Psoas muscle (tissue), 8 donors: ENCODE measurements around the gene ORAI3. TPM values are rescaled to one million over a fixed set of nuclear protein-coding genes. Genes with fewer than 3 reads are reported as not detected.

Source experiments
- ATAC-seq, 4 donors: fragments of 200-7000 bp; cut with Tn5 transposase; one replicate each; pipeline ENCODE4 v1.9.1; 2020; ENCODE audit warnings: moderate library complexity in 3 of 4, mild to moderate bottlenecking in 2 of 4
- DNase-seq, 2 donors: peaks; one replicate each; pipeline ENCODE4 v3.0.0-alpha.2; 2020
- H3K27ac ChIP-seq: fragments of 200-600 bp; one replicate; pipeline ENCODE4 v1.8.0; 2022
- H3K27me3 ChIP-seq, 3 donors: fragments of 200-600 bp in 1 of 3; one replicate each; pipeline versions ENCODE4 v1.6.1 to v1.8.0; 2013 to 2022; ENCODE audit warnings: low read length in 2 of 3, mild to moderate bottlenecking in 2 of 3, moderate library complexity in 1 of 3; ENCODE audit not compliant: insufficient read depth in 3 of 3
- H3K36me3 ChIP-seq, 2 donors: fragments of 200-600 bp in 1 of 2; one replicate each; pipeline versions ENCODE4 v1.6.1 to v1.8.0; 2013 to 2022; ENCODE audit warnings: low read depth in 1 of 2, mild to moderate bottlenecking in 1 of 2, moderate library complexity in 1 of 2; ENCODE audit not compliant: insufficient read depth in 1 of 2
- H3K4me1 ChIP-seq: fragments of 200-600 bp; one replicate; pipeline ENCODE4 v1.8.0; 2022
- H3K4me3 ChIP-seq: fragments of 200-600 bp; one replicate; pipeline ENCODE4 v1.8.0; 2022; ENCODE audit warnings: mild to moderate bottlenecking
- H3K9me3 ChIP-seq: fragments of 200-600 bp; one replicate; pipeline ENCODE4 v1.8.0; 2022
- WGBS, 3 donors: extraction: QIAGEN DNeasy Blood & Tissue Kit; methylation state at CpG; one replicate each; pipeline versions ENCODE4 v1.1.6 to v1.1.7; 2013; 5-methylcytosine and 5-hydroxymethylcytosine counted together
- intact Hi-C, 2 donors: fragments of 100-400 bp; cut with DNase I; formaldehyde crosslinking; loops; one replicate each; pipeline versions ENCODE4 v1.11.0 to v1.14.2; 2022
- polyA plus RNA-seq, 3 donors: library from polyadenylated mRNA; stranded (reverse); fragments of 200-250 nt; gene quantifications; one replicate each; pipeline ENCODE4 v1.2.3, GENCODE V29; 2013
- total RNA-seq, 4 donors: library from RNA; stranded (reverse); fragmentation: NEBNext Ultra II Directional in 2 of 4; extraction: Animal tissue kit (Norgen Biotek cat#: 25700) in 2 of 4; gene quantifications; one replicate each; pipeline versions ENCODE4 v1.2.1 to v1.2.4, GENCODE V29; 2021 to 2023
- TF ChIP-seq, protein P1 (sequence below): fragments of 200-600 bp; IDR thresholded peaks from one replicate; pipeline ENCODE4 v1.8.0; 2022; ENCODE audit warnings: antibody characterized with exemption
- donor health status: healthy with polysubstance abuse.
- donor health status: DM: no; HTN: no; CAD: no; lungs with moderate emphysema.
- donor health status: Bipolar disorder and iron deficiency.
- donor health status: healthy.
- donor health status: DM: yes; HTN: yes; CAD: no.
- donor health status: DM: no; HTN: no; CAD: no.
- donor health status: DM: no; HTN: no; CAD: no.
- donor health status: DM: yes; HTN: yes; CAD: no.

ORAI3 gene
- total and polyA plus RNA-seq, 7 donors = 3.5 to 6.0 (median 5.2) TPM

DNA sequence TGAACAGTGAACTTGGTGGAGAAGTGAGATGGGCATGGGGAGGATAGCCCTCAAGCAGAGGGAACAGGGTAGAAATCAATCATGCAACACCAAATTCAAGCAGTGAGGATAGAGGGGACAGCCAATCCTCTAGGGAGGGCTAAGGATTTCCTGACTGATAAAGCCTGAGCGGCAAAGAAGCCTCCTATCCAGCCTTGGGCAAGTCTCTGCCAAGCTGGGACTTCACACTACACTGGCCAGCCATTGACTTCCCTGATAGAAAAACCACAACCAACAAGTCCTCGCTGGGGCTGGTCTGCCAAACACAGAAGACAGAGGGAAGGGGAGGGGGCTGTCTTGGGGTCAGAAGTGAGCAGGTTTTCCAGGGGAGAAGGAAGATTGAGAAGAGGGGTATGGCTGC is 28.0 kb upstream of the ORAI3 start:
- H3K27me3 ChIP-seq = no peaks in the 10 kb centered on the region
- intact Hi-C loops = loop anchor here (1.0 kb wide), 1 partner anchor 76 kb away; no protein-coding TSS in a partner anchor
- ATAC-seq = no peak

DNA sequence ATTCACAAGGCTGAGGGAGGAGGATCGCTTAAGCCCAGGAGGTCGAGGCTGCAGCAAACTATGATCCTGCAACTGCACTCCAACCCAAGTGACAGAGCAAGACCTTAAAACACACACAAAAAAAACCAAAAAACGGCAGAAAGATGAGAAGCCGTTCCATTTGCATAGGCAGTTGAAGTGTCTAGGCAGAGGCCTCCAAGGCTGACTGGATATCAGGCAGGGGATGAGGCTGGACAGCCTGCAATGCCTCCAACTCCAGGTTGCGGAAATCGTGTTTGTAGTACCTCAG is 27.5 kb upstream of the ORAI3 start:
- Histone ChIP-seq H3K4me1 (peaks cover 7% of the 10 kb centered on the region), H3K27me3 (no peaks in the 10 kb centered on the region), H3K27ac (peak overlapping the region; percentile 86), H3K4me3 (peak overlapping the region; percentile 81), H3K36me3 (no peaks in the 10 kb centered on the region), H3K9me3 (no peaks in the 10 kb centered on the region)
- DNase-seq (no peak), ATAC-seq (no peak)
- TF ChIP-seq, protein P1, sequence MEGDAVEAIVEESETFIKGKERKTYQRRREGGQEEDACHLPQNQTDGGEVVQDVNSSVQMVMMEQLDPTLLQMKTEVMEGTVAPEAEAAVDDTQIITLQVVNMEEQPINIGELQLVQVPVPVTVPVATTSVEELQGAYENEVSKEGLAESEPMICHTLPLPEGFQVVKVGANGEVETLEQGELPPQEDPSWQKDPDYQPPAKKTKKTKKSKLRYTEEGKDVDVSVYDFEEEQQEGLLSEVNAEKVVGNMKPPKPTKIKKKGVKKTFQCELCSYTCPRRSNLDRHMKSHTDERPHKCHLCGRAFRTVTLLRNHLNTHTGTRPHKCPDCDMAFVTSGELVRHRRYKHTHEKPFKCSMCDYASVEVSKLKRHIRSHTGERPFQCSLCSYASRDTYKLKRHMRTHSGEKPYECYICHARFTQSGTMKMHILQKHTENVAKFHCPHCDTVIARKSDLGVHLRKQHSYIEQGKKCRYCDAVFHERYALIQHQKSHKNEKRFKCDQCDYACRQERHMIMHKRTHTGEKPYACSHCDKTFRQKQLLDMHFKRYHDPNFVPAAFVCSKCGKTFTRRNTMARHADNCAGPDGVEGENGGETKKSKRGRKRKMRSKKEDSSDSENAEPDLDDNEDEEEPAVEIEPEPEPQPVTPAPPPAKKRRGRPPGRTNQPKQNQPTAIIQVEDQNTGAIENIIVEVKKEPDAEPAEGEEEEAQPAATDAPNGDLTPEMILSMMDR = no peak
- WGBS, 3 donors = 23 to 28% (median 25%) methylated on average over 6 of the region's 6 CpGs
- intact Hi-C loops = loop anchor here (1.0 kb wide), 1 partner anchor 76 kb away; no protein-coding TSS in a partner anchor

More for the DNA sequence above, 28.0 kb upstream of the ORAI3 start:
- Histone ChIP-seq H3K9me3 (no peaks in the 10 kb centered on the region), H3K4me3 (no peak overlapping the region), H3K36me3 (no peaks in the 10 kb centered on the region), H3K27ac (no peak overlapping the region), H3K4me1 (peaks cover 7% of the 10 kb centered on the region)
- WGBS, 3 donors = 63 to 74% (median 67%) methylated on average over 2 of the region's 2 CpGs
- no peak for DNase-seq
- TF ChIP-seq, protein P1 = no peak

DNA sequence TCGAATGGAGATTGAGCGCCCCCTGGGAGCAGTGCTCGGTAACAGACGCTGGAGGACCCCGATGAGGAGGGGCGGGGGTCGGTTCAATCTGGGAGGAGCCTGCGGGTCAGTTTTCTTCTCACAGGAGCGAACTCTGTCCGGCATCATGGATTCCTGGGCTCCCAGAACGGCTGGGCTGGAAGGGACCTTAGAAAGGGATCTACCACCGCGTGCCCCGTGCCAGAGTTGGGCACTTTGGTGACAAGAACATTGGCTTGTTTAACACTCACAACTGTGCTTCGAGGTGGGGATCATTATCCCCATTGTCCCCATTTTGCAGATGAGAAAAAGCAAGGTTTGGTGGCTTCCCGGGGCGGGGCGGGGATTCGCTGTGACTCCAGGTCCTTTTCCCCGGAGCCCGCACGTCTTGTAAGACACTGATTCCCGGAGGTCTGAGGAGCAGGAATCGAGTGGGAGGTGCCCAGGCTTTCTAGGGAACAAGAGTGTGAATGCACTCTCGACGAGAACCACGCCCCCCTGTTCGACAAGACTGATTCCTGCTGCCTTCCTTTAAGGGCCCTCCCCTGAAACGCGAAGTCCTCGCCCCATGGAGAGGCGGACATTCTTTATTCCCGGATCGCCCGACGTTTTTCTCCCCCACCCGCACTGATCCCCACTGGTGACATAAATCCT is 27.0 kb upstream of the ORAI3 start:
- Histone ChIP-seq H3K9me3 (no peaks in the 10 kb centered on the region), H3K27ac (peak overlapping the region; percentile 86), H3K27me3 (no peaks in the 10 kb centered on the region), H3K36me3 (no peaks in the 10 kb centered on the region), H3K4me3 (peak overlapping the region; percentile 81), H3K4me1 (peaks cover 7% of the 10 kb centered on the region)
- TF ChIP-seq, protein P1 = peak; percentile 84
- DNase-seq (peak; percentile 86 to 91), ATAC-seq (peak; percentile 14 to 44 (median 21))
- 1% methylated on average over 37 of the region's 37 CpGs for WGBS, 3 donors
- intact Hi-C loops = loop anchor here (1.0 kb wide), 1 partner anchor 77 kb away; no protein-coding TSS in a partner anchor

DNA sequence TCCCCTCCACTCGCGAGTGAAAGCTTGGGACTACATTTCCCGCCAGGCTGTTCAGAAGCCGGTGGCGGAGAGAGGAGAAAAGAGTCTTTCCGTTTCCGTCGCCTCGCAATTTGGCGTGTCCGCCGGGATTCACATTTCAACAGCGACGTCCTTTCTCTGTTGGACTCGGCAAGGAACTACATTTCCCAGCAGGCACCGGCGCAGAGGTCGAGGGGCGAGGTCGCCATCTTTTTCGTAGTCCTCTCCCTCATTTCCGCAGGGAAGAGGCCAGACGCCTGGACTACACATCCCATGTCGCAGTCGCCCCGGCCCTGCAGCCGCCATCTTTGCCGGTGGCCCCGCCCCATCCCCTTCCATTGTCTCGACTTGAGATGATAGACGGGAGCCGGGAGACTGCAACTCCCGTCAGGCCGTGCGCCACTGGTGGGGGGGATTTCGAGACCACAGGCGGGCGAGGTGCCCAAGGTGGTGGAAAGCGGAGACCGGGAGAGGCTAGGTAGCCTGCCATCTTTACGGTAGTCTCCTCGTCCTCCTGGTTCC is 26.4 kb upstream of the ORAI3 start:
- 0% methylated on average over 42 of the region's 42 CpGs for WGBS, 3 donors
- intact Hi-C loops = no loop called here
- Histone ChIP-seq H3K27me3 (no peaks in the 10 kb centered on the region), H3K36me3 (no peaks in the 10 kb centered on the region), H3K4me3 (peak overlapping the region; percentile 81), H3K27ac (peak overlapping the region; percentile 86), H3K4me1 (peaks cover 7% of the 10 kb centered on the region), H3K9me3 (no peaks in the 10 kb centered on the region)
- TF ChIP-seq, protein P1 = no peak
- peak; percentile 83 to 88 (median 84) for ATAC-seq
- peak; percentile 100 for DNase-seq
